Activated naive CD4-positive, alpha-beta T cell treated with Interleukin-2 at 50 U/mL for 16 hours (primary cell): ENCODE measurements around the gene PALMD.
A peak's percentile ranks its signal among the peaks of the same experiment; 100 is the strongest.

Source experiments
- DNase-seq: peaks from one replicate; pipeline ENCODE4 v3.0.0-alpha.2; 2020

Gene PALMD

DNA sequence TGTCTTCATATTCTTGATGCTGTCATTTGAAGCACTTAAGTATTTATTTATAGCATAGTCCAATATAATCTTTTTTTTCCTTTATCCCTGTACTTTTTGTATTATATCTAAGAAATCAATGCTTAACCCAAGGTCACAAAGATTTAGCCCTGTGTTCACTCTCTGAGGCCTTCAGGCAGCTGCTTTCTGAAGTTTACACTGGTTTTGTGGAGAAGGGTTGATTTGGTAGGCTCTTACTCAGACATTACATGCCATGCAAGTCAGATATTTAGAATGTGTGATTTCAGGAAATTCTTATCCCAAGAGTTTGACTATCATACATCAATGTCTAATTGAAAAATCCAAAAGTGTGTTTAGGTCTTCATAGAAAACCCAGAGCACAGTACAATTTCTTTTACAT, 56.3 kb downstream of the PALMD start:
- no peak for DNase-seq

GRCh38 chr1:99704356-99704816, 58.5 kb downstream of the PALMD start:
- DNase-seq = peak; percentile 3

- DNase-seq = no peak
Measured at GRCh38 chr1:99705385-99705784, 59.5 kb downstream of the PALMD start.

DNA sequence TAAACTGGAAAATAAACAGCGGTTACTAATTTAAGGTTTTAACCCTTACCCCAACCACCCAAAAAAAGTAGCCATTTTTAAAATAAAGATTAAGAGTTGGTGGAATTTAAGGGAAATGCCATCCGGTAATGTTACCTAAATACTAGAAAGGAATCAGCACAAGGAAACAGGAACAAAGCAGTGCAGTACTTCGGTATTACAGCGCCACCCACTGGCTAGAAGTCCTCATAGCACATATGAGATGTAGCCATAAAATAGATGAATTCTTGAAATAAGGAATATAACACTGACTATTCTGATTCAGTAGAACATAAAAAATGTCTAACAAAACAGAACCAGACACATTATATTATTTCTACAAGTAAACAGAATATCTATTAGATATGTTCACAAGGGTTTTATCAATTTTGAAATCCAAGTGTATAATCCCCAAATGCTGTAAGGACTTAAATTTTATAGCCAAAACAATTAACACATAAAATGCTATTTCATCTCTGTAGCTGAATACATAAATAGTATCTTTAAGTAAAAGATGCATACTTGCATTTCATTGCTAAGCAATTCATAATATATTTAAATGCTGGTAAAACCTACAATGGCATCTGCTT, 61.7 kb downstream of the PALMD start:
- DNase-seq = peak; percentile 62

GRCh38 chr1:99710994-99711393, 65.1 kb downstream of the PALMD start:
- no peak for DNase-seq

GRCh38 chr1:99713006-99713405, 67.1 kb downstream of the PALMD start:
- no peak for DNase-seq

- DNase-seq = no peak
Measured at GRCh38 chr1:99717005-99717404, 71.1 kb downstream of the PALMD start.

DNA sequence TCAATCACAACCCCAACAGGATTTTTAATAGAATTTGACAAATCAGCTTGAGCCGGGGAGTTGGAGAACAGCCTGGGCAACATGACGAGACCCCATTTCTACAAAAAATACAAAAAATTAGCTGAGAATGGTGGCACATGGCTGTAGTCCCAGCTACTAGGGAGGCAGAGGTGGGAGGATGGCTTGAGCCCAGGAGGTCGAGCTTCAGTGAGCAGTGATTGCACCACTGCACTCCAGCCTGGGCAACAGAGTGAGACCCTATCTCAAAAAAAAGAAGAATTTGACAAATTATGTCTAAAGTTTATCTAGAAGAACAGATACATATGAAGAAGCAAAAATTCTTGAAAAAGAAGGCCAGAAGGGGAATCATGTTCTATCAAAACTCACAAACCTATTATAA, 77.3 kb downstream of the PALMD start:
- no peak for DNase-seq

GRCh38 chr1:99725996-99726395, 80.1 kb downstream of the PALMD start:
- DNase-seq = no peak

DNA sequence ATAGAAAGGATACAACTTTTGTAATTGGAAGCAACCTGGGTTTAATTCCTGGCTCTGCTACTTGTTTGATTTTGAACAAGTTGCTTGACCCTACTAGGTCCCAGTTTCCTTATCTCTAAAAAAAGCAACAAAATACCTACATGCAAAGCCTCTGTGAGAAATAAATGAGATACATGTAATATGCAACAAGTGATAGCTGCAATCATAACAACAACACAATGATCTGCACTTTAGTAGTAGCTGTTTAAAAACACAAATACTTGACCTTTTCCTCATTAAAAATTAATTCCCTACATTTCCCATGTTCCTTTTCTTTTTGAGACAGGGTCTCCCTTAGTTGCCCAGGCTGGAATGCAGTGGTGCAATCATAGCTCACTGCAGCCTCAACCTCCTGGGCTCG, 80.5 kb downstream of the PALMD start:
- DNase-seq = no peak

GRCh38 chr1:99726818-99727217, 80.9 kb downstream of the PALMD start:
- DNase-seq = no peak

DNA sequence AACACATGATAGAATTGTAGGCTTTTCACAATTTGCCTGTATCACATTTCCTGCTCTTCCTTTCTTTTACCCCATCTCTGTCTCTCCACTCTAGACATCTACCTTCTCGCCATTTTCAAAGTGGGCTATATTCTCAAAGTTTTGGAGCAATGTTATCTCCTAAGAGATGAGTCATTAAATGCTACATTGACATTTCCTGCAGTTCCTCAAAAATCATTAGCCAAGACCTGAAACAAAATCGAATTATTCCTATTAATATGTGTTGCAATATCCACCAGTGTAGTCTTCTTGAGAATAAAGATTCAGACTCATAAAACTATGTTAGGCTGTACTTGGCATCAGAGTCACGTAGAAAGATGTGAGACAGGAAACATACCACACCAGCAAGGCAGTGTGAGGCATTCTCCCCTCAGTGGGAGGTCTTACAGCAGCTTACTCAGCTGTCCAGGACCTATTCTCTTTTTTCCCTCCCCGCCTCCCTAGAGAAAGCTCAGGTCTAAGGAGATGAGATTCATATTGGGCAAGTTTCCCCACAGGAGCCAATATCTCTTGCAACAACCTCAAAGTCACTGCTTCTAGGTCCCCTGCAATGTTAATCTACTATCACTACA, 81.8 kb downstream of the PALMD start:
- no peak for DNase-seq

GRCh38 chr1:99728494-99729235, 82.8 kb downstream of the PALMD start:
- no peak for DNase-seq

GRCh38 chr1:99731384-99731783, 85.5 kb downstream of the PALMD start:
- DNase-seq = no peak

- no peak for DNase-seq
Measured at GRCh38 chr1:99735852-99736251, 89.9 kb downstream of the PALMD start.

GRCh38 chr1:99737016-99737415, 91.1 kb downstream of the PALMD start:
- no peak for DNase-seq

- DNase-seq = no peak
Measured at GRCh38 chr1:99738858-99739465, 93.0 kb downstream of the PALMD start.

DNA sequence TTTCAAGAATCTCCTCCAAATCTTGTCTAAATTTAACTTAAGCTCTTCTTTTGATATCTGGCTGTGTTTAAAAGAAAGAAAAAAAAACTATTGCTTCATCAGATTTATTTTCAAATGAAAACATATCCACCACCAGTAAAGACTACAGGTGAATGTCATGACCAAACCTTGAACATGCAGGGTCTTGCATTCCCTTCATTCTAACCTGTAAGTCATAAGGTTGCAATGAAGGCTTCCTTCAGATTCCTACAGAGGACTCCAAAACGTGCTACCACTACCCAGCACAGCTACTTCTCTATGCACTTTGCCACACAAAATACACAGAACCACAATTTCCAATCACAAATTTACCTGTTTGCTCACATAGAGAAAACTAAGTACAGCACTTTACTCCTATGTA, 94.2 kb downstream of the PALMD start:
- no peak for DNase-seq
